Lower leg skin (tissue), 3 donors: ENCODE results near the gene WWOX.

Experiments
- CTCF ChIP-seq, 3 donors: fragments of 450-650 bp; IDR thresholded peaks; one replicate each; pipeline ENCODE4 v1.5.1; 2016; ENCODE audit warnings: antibody characterized with exemption in 3 of 3, mild to moderate bottlenecking in 3 of 3, moderate library complexity in 2 of 3
- POLR2A ChIP-seq, 2 donors: fragments of 450-650 bp; IDR thresholded peaks; one replicate each; pipeline ENCODE4 v1.6.1; 2016 to 2017; ENCODE audit warnings: antibody characterized with exemption in 2 of 2, mild to moderate bottlenecking in 1 of 2, moderate library complexity in 1 of 2

GRCh38 chr16:78589331-78589730, 489.9 kb downstream of the WWOX start:
- TF ChIP-seq CTCF (IDR thresholded peaks at IDR 0.05) (no peak), POLR2A (IDR thresholded peaks at IDR 0.05) (no peak)
